Muscle of leg (tissue), 11 donors: ENCODE data around the gene GRID1. TPM values are rescaled to one million over a fixed set of nuclear protein-coding genes. Genes with fewer than 3 reads are reported as not detected.

Source experiments
- DNase-seq: peaks from one replicate; pipeline ENCODE4 v3.0.0; 2013
- H3K27ac ChIP-seq: one replicate; pipeline ENCODE4 v1.5.1; 2013; ENCODE audit warnings: mild to moderate bottlenecking, low read length, control low read depth
- H3K27me3 ChIP-seq: one replicate; pipeline ENCODE4 v1.6.1; 2013; ENCODE audit warnings: low read length; ENCODE audit not compliant: control insufficient read depth, insufficient read depth
- H3K36me3 ChIP-seq: one replicate; pipeline ENCODE4 v1.6.1; 2013; ENCODE audit warnings: low read length; ENCODE audit not compliant: control insufficient read depth, insufficient read depth
- H3K4me1 ChIP-seq: one replicate; pipeline ENCODE4 v1.6.1; 2013; ENCODE audit warnings: low read length; ENCODE audit not compliant: control insufficient read depth, insufficient read depth
- H3K4me3 ChIP-seq: one replicate; pipeline ENCODE4 v1.5.1; 2013; ENCODE audit warnings: low read length, control low read depth
- H3K9me3 ChIP-seq: replicated peaks from 2 replicates; pipeline ENCODE4 v1.6.1; 2013; ENCODE audit warnings: low read depth, low read length; ENCODE audit not compliant: control insufficient read depth
- WGBS: methylation state at CpG from one replicate; pipeline ENCODE4 v1.1.5; 2013; ENCODE audit warnings: missing lambda C conversion rate; ENCODE audit not compliant: insufficient coverage; 5-methylcytosine and 5-hydroxymethylcytosine counted together
- polyA plus RNA-seq, 8 donors: library from polyadenylated mRNA; unstranded; fragments of 120-200 nt; gene quantifications; one replicate each; pipeline versions ENCODE4 v1.2.1 to v1.2.3, GENCODE V29; 2013; ENCODE audit warnings: inconsistent platforms in 1 of 8, low replicate concordance in 1 of 8; ENCODE audit not compliant: insufficient read length in 8 of 8, insufficient read depth in 1 of 8
- total RNA-seq: library from RNA; stranded (reverse); fragments of 120-200 nt; gene quantifications from one replicate; pipeline ENCODE4 v1.2.4, GENCODE V29; 2013

The GRID1 gene
- total and polyA plus RNA-seq, 9 donors = 2.4 to 6.1 (median 3.1) TPM

- Histone ChIP-seq H3K4me1 (peaks cover 3% of the 10 kb centered on the region), H3K27me3 (no peaks in the 10 kb centered on the region), H3K27ac (no peak overlapping the region), H3K4me3 (no peak overlapping the region), H3K36me3 (no peaks in the 10 kb centered on the region), H3K9me3 (no peaks in the 10 kb centered on the region)
- 88% methylated on average over 3 of the region's 6 CpGs for WGBS
- DNase-seq = no peak
Observed at GRCh38 chr10:85977642-85978041, 389.0 kb downstream of the GRID1 start.

- no peak for DNase-seq
- Histone ChIP-seq H3K9me3 (peaks cover 4% of the 10 kb centered on the region), H3K36me3 (no peaks in the 10 kb centered on the region), H3K27me3 (no peaks in the 10 kb centered on the region), H3K27ac (no peak overlapping the region), H3K4me3 (no peak overlapping the region), H3K4me1 (peaks cover 3% of the 10 kb centered on the region)
- 80% methylated on average over 5 of the region's 6 CpGs for WGBS
Observed at GRCh38 chr10:85976267-85976793, 390.3 kb downstream of the GRID1 start.

- H3K36me3 ChIP-seq = no peaks in the 10 kb centered on the region
- no peak for DNase-seq
- no peaks in the 10 kb centered on the region for H3K4me1 ChIP-seq
- no peak overlapping the region for H3K27ac ChIP-seq
- no peaks in the 10 kb centered on the region for H3K27me3 ChIP-seq
- no peak overlapping the region for H3K4me3 ChIP-seq
- H3K9me3 ChIP-seq = peaks cover 4% of the 10 kb centered on the region
Observed at GRCh38 chr10:85971494-85971893, 395.1 kb downstream of the GRID1 start.

- no CpG with 5 or more reads among the region's 1 CpG for WGBS
- no peaks in the 10 kb centered on the region for H3K4me1 ChIP-seq
- H3K9me3 ChIP-seq = peaks cover 8% of the 10 kb centered on the region
- no peak for DNase-seq
- H3K27me3 ChIP-seq = no peaks in the 10 kb centered on the region
- no peak overlapping the region for H3K4me3 ChIP-seq
- no peak overlapping the region for H3K27ac ChIP-seq
- H3K36me3 ChIP-seq = no peaks in the 10 kb centered on the region
Observed at GRCh38 chr10:85967594-85967993, 399.0 kb downstream of the GRID1 start.

GRCh38 chr10:85961479-85962067, 405.0 kb downstream of the GRID1 start:
- no peaks in the 10 kb centered on the region for H3K27me3 ChIP-seq
- no peaks in the 10 kb centered on the region for H3K4me1 ChIP-seq
- peaks cover 4% of the 10 kb centered on the region for H3K9me3 ChIP-seq
- no peak overlapping the region for H3K4me3 ChIP-seq
- 80% methylated on average over 1 of the region's 1 CpG for WGBS
- H3K36me3 ChIP-seq = no peaks in the 10 kb centered on the region
- DNase-seq = no peak
- no peak overlapping the region for H3K27ac ChIP-seq

GRCh38 chr10:85961073-85961472, 405.5 kb downstream of the GRID1 start:
- Histone ChIP-seq H3K36me3 (no peaks in the 10 kb centered on the region), H3K27me3 (no peaks in the 10 kb centered on the region), H3K9me3 (peaks cover 4% of the 10 kb centered on the region), H3K4me1 (no peaks in the 10 kb centered on the region), H3K4me3 (no peak overlapping the region), H3K27ac (no peak overlapping the region)
- 61% methylated on average over 5 of the region's 6 CpGs for WGBS
- no peak for DNase-seq

- no peak overlapping the region for H3K4me3 ChIP-seq
- H3K9me3 ChIP-seq = peaks cover 2% of the 10 kb centered on the region
- DNase-seq = no peak
- H3K27me3 ChIP-seq = no peaks in the 10 kb centered on the region
- 25% methylated on average over 1 of the region's 3 CpGs for WGBS
- no peaks in the 10 kb centered on the region for H3K36me3 ChIP-seq
- no peak overlapping the region for H3K27ac ChIP-seq
- no peaks in the 10 kb centered on the region for H3K4me1 ChIP-seq
Observed at GRCh38 chr10:85959239-85959638, 407.4 kb downstream of the GRID1 start.

- no peaks in the 10 kb centered on the region for H3K4me1 ChIP-seq
- WGBS = 100% methylated on average over 1 of the region's 2 CpGs
- no peak for DNase-seq
- no peak overlapping the region for H3K27ac ChIP-seq
- no peaks in the 10 kb centered on the region for H3K9me3 ChIP-seq
- H3K36me3 ChIP-seq = no peaks in the 10 kb centered on the region
- H3K27me3 ChIP-seq = peaks cover 3% of the 10 kb centered on the region
- H3K4me3 ChIP-seq = no peak overlapping the region
Observed at GRCh38 chr10:85950921-85951320, 415.7 kb downstream of the GRID1 start.

GRCh38 chr10:85946713-85947326, 419.8 kb downstream of the GRID1 start:
- no peak for DNase-seq
- Histone ChIP-seq H3K27me3 (peaks cover 3% of the 10 kb centered on the region), H3K4me1 (no peaks in the 10 kb centered on the region), H3K4me3 (no peak overlapping the region), H3K36me3 (no peaks in the 10 kb centered on the region), H3K9me3 (no peaks in the 10 kb centered on the region), H3K27ac (no peak overlapping the region)
- 71% methylated on average over 1 of the region's 7 CpGs for WGBS

GRCh38 chr10:85936161-85936560, 430.4 kb downstream of the GRID1 start:
- Histone ChIP-seq H3K36me3 (no peaks in the 10 kb centered on the region), H3K4me3 (no peak overlapping the region), H3K4me1 (no peaks in the 10 kb centered on the region), H3K27me3 (no peaks in the 10 kb centered on the region), H3K9me3 (no peaks in the 10 kb centered on the region), H3K27ac (no peak overlapping the region)
- WGBS = no CpG with 5 or more reads among the region's 1 CpG
- peak; percentile 54 for DNase-seq
